ENCODE results near the gene SYNPO2.

DNA sequence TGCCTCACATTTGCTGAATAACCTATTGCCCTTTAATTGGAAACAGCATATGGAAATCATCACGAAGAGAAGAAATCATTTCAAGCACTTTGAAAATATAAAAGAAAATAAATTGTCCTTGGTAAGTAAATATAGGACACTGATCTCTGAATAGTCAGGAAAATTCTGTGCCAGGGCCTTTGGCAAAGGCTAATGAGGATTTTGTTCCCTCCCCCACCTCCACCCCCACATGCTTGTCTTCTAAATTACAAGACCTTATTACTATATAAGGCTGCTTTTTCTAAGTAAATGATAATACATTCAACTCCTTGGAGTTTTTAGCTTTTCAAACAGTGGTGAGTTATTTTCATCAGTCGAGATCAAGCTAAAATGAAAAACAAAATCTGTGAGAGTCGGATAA lies 15.8 kb downstream of the SYNPO2 start:
- TF ChIP-seq, protein P1, sequence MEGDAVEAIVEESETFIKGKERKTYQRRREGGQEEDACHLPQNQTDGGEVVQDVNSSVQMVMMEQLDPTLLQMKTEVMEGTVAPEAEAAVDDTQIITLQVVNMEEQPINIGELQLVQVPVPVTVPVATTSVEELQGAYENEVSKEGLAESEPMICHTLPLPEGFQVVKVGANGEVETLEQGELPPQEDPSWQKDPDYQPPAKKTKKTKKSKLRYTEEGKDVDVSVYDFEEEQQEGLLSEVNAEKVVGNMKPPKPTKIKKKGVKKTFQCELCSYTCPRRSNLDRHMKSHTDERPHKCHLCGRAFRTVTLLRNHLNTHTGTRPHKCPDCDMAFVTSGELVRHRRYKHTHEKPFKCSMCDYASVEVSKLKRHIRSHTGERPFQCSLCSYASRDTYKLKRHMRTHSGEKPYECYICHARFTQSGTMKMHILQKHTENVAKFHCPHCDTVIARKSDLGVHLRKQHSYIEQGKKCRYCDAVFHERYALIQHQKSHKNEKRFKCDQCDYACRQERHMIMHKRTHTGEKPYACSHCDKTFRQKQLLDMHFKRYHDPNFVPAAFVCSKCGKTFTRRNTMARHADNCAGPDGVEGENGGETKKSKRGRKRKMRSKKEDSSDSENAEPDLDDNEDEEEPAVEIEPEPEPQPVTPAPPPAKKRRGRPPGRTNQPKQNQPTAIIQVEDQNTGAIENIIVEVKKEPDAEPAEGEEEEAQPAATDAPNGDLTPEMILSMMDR (IDR thresholded peaks at IDR 0.05): no peak
- TF ChIP-seq, protein P2, sequence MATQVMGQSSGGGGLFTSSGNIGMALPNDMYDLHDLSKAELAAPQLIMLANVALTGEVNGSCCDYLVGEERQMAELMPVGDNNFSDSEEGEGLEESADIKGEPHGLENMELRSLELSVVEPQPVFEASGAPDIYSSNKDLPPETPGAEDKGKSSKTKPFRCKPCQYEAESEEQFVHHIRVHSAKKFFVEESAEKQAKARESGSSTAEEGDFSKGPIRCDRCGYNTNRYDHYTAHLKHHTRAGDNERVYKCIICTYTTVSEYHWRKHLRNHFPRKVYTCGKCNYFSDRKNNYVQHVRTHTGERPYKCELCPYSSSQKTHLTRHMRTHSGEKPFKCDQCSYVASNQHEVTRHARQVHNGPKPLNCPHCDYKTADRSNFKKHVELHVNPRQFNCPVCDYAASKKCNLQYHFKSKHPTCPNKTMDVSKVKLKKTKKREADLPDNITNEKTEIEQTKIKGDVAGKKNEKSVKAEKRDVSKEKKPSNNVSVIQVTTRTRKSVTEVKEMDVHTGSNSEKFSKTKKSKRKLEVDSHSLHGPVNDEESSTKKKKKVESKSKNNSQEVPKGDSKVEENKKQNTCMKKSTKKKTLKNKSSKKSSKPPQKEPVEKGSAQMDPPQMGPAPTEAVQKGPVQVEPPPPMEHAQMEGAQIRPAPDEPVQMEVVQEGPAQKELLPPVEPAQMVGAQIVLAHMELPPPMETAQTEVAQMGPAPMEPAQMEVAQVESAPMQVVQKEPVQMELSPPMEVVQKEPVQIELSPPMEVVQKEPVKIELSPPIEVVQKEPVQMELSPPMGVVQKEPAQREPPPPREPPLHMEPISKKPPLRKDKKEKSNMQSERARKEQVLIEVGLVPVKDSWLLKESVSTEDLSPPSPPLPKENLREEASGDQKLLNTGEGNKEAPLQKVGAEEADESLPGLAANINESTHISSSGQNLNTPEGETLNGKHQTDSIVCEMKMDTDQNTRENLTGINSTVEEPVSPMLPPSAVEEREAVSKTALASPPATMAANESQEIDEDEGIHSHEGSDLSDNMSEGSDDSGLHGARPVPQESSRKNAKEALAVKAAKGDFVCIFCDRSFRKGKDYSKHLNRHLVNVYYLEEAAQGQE (IDR thresholded peaks at IDR 0.05; ENCODE audit: insufficient read depth in 1 of 2, low read depth in 2 of 2, low read length in 1 of 2): no peak
- TF ChIP-seq SIN3A (IDR thresholded peaks at IDR 0.05; ENCODE audit: borderline replicate concordance, insufficient read depth, low read depth, low read length) (no peak), POLR2AphosphoS5 (IDR thresholded peaks at IDR 0.05; ENCODE audit: low read depth, low read length) (no peak), TCF7L2 (IDR thresholded peaks at IDR 0.05; ENCODE audit: low read depth, low read length) (no peak)
